ENCODE measurements around the gene CYTL1.

- TF ChIP-seq CTCF (conservative IDR thresholded peaks at IDR 0.05; ENCODE audit: low read depth, low read length) (no peak), EZH2 (IDR thresholded peaks at IDR 0.05; ENCODE audit: low read length, unreplicated experiment) (no peak), EZH2phosphoT487 (IDR thresholded peaks at IDR 0.05; ENCODE audit: borderline replicate concordance, low read length) (no peak)
Measured at GRCh38 chr4:5052204-5052702, 33.0 kb upstream of the CYTL1 start.

Measured in PC-3 (cell line).